DND-41 (cell line): ENCODE measurements around the gene IVD.

Experiments used
- CTCF ChIP-seq: IDR thresholded peaks from 2 replicates; pipeline ENCODE4 v1.5.1; 2012; ENCODE audit warnings: borderline replicate concordance, low read length, moderate library complexity, mild to moderate bottlenecking; ENCODE audit not compliant: poor library complexity, severe bottlenecking; ENCODE audit errors: extremely low read depth
- EZH2 ChIP-seq: IDR thresholded peaks from 3 replicates; pipeline ENCODE4 v1.6.1; 2012; ENCODE audit warnings: borderline replicate concordance, low read depth, mild to moderate bottlenecking, moderate library complexity, low read length, inconsistent platforms; ENCODE audit not compliant: severe bottlenecking

- TF ChIP-seq CTCF (no peak), EZH2 (no peak)
These were observed 38.3 kb downstream of the IVD start for GRCh38 chr15:40443846-40444245.
